DMS53 treated with DMSO at 0.1 percent for 48 hours (cell line): ENCODE measurements around the gene TECR.
"Not testable (repeated sequence)": the region's sequence is repeated elsewhere in the genome, so short reads cannot be mapped to it uniquely, and the experiment has no call there.

Experiments used
- DNase-seq: peaks from one replicate; lab custom pipeline; 2025; ENCODE audit not compliant: unreplicated experiment; lab: John Stamatoyannopoulos, UW

The TECR gene

GRCh38 chr19:14580623-14581237, 51.3 kb downstream of the TECR start:
- DNase-seq = no peak

DNA sequence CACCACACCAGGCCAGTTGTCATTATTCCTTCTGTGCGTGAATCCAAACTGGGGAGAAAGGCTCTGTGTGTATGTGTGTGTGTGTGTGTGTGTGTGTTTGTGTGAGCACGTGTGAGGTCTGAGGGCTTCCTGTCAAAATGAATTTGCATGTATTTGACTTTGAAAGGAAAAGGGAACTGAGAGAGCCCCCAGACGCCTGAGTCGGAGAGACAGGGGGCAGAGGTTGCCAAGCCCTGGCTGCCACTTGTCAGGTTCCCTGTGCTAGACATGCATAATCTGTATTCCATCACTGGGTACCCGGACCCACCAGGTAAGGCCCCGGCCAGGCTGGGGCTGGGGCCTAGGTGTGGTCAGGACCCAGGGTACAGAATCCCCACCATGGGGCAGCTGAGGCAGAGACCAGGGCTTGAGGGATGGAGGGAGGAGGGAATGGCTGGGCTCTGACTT, 53.5 kb downstream of the TECR start, which contains the start of gene CLEC17A:
Gene CLEC17A (plus strand): TSS at position 191 of the 447 bp plus-strand sequence. CDS start 77 bp downstream, at position 268.
- DNase-seq = no peak

DNA sequence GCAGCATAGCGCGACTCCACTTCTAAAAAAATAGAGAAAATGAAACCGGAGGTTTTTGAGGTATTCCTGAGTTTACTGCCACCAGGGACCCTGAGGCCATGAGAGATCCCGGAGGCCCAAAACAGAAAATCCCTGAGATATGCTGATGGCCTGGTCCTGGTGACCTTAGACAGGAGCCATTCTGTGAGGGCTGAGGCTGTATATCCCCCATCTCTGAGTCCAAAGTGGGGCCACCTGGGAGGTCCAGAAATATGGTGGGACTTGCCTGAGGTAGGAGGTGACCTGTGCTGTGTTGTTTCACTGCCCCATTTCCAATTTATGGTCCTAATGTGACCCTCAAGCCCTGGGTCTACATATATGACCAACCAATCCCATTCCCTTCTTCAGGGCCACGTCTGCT, 55.0 kb downstream of the TECR start:
- not testable (repeated sequence) for DNase-seq

DNA sequence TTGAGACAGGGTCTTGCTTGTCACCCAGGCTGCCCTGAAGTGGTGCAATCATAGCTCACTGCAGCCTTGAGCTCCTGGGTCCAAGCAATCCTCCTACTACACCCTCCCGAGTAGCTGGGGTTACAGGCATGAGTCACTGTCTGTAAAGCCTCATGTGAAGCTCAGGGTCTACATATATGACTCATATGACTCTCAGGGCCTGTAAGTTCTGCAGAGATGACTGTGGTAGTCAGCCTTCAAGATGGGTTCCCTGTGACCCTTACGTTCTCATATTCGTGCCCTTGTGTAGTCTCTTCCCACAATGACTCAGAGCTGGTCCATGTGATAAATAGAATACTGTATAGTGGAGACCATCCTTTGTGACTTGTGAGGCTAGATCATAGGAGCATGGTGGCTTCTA, 55.8 kb downstream of the TECR start:
- DNase-seq = not testable (repeated sequence)

GRCh38 chr19:14589433-14589832, 60.0 kb downstream of the TECR start:
- not testable (repeated sequence) for DNase-seq

DNA sequence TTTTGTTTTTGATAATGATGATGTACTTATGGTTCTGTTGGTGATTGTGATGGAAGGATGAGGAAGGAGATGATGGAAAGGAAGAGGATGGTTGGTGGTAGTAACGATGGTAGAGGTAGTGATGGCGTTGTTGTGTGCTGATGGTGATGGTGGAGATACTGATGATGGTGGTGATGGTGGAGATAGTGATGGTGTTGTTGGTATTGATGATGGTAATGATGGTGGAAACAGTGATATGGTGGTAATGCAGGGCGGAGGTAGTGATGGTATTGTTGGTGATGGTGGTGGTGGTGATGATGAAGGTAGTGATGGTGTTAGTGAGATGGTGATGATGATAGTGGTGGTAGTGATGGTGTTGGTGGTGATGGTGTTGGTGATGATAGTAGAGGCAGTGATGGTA, 66.2 kb downstream of the TECR start:
- DNase-seq = no peak

DNA sequence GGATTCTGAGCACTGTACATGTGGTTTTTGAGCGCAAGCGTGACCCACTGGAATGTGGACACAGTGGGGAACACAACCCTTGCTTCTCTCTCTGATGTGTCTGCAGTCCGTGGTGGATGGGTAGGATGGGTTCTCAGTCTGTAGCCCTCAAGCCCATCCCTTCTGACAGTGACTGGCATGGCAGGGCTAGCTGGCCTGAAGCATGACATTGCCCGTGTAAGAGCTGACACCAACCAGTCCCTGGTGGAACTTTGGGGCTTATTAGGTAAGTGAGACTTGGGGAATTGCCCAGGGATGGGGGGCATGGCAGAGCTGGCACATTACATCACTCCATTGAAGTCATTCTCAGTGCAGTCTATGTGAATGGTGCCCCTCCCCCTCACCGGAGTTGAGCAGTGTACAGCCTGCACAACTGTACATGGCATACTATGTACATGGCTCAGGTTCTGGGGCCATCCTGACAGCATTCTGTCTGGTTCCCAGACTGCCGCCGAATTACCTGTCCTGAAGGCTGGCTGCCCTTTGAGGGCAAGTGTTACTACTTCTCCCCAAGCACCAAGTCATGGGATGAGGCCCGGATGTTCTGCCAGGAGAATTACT, 70.3 kb downstream of the TECR start:
- no peak for DNase-seq

DNA sequence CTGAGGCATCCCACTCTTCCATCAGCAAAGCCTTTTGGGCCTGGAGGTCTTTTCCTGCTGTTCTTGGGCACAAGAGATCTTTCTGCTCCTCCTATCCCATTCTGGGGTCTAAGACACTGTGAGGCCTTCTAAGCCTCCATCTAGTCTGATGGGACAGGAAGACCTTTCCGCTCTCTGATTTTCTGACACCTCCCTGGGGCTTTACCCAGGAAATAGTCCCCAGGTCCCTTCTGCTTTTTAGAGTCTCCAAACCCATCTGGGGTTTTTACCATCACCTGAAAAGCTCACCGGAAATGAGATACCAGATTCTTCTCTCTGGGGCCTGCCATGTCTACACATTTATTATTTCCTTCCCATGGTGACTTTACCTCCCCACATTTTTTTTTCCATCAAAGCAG, 74.6 kb downstream of the TECR start:
- no peak for DNase-seq

DNA sequence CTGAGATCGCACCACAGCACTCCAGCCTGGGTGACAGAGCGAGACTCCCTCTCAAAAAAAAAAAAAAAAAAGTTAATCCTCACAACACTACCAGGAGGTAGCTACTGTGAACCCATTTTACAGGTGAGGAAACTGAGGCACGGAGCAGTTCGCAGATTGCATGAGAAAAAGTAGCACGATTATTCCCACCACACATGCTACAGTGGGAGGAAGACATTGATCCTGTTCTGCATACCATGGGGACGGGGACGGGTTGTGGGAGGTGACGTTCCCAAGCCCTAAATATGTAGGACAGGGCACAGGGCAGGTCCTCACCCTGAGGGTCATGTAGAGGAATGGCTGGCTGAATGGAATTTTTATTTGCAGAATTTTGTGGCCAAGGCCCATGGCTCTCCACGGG, 77.2 kb downstream of the TECR start:
- no peak for DNase-seq

GRCh38 chr19:14611051-14611450, 81.7 kb downstream of the TECR start:
- no peak for DNase-seq

DNA sequence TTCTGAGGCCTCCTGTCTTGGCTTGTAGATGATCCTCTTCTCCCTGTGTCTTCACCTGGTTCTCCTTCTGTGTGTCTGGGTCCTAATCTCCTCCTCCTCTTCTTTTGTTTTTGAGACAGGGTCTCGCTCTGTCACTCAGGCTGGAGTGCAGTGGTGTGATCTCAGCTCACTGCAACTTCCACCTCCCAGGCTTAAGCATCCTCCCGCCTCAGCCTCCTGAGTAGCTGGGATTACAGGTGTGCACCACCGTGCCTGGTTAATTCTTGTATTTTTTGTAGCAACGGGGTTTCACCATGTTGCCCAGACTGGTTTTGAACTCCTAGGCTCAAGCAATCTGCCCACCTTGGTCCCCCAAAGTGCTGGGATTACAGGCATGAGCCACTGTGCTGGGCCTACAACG, 82.8 kb downstream of the TECR start:
- not testable (repeated sequence) for DNase-seq

- DNase-seq = no peak
These were observed 83.3 kb downstream of the TECR start for GRCh38 chr19:14612657-14613056.

DNA sequence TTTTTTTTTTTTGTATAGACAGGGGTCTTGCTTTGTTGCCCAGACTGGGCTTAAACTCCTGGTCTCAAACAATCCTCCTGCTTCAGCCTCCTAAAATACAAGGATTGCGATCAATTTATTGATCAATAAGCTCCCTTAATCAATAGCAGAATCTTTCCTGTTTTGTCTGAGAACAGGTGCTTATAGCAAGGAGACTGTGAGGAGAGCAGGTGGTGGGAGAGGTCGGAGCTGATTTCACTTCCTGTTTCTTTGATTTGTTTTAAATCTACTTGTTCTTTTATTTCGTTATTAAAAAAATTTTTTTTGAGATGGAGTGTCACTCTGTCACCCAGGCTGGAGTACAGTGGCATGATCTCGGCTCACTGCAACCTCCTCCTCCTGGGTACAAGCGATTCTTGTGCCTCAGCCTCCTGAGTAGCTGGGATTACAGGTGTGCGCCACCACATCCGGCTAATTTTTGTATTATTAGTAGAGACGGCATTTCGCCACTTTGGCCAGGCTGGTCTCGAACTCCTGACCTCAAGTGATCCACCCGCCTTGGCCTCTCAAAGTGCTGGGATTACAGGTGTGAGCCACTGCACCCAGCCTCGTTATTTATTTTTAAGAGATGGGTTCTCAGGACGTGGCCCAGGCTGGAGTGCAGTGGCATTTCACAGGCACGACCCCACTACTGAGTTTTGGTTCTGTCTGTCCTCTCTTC, 84.2 kb downstream of the TECR start:
- DNase-seq = not testable (repeated sequence)

GRCh38 chr19:14614099-14614412, 84.7 kb downstream of the TECR start:
- DNase-seq = no peak
